ENCODE data around the gene BMP6.

GRCh38 chr6:7894262-7895124, 168.6 kb downstream of the BMP6 start:
- TF ChIP-seq CTCF (IDR thresholded peaks at IDR 0.05; ENCODE audit: low read depth, low read length) (no peak), MAX (IDR thresholded peaks at IDR 0.05; ENCODE audit: low read depth, low read length) (no peak), POLR2A (IDR thresholded peaks at IDR 0.05; ENCODE audit: extremely low read depth, insufficient read length) (no peak), MYC (IDR thresholded peaks at IDR 0.05; ENCODE audit: low read depth, low read length) (no peak)
